HG02870 (cell line): Measurements from ENCODE around the gene ALG10B.
"Not testable (repeated sequence)": the region's sequence is repeated elsewhere in the genome, so short reads cannot be mapped to it uniquely, and the experiment has no call there.

Experiments used
- ATAC-seq: cut with Tn5 transposase; IDR thresholded peaks from one replicate; pipeline ENCODE4 v1.9.1; 2021; ENCODE audit warnings: mild to moderate bottlenecking, moderate library complexity; ENCODE audit not compliant: unreplicated experiment

The ALG10B gene, protein sequence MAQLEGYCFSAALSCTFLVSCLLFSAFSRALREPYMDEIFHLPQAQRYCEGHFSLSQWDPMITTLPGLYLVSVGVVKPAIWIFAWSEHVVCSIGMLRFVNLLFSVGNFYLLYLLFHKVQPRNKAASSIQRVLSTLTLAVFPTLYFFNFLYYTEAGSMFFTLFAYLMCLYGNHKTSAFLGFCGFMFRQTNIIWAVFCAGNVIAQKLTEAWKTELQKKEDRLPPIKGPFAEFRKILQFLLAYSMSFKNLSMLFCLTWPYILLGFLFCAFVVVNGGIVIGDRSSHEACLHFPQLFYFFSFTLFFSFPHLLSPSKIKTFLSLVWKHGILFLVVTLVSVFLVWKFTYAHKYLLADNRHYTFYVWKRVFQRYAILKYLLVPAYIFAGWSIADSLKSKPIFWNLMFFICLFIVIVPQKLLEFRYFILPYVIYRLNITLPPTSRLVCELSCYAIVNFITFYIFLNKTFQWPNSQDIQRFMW

DNA sequence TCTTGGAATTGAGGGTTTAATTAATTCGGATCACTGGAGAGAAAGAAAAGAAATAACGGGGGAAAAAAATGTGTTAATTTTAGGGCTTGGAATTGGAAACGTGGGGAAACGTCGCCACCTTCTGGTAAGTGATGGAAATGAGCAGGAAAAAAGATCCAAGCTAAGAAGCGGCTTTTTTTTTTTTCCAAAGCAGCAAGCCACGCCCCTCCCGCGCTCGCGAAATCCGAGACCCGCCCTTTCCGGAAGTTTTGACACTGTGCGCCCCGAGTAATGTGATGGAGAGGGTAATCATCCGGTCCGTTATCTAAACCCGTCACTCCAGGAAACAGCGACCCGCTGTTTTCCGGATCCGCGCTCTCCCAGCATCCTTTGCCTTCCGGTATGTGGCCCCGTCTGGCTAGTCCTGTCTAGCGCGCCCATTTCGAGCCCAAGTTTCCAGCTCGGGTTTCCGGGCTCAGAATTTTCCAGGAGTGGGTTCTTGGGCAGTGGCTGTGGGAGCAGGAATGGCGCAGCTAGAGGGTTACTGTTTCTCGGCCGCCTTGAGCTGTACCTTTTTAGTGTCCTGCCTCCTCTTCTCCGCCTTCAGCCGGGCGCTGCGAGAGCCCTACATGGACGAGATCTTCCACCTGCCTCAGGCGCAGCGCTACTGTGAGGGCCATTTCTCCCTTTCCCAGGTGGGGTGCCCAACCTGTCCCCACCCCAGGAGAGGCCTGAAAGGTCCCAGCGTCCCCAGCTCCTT is at the start of gene ALG10B:
Gene ALG10B, plus strand, starts transcription at position 384 of the 739 bp plus-strand sequence. Its CDS starts 120 bp downstream, at position 504.
- peak; percentile 100 for ATAC-seq

DNA sequence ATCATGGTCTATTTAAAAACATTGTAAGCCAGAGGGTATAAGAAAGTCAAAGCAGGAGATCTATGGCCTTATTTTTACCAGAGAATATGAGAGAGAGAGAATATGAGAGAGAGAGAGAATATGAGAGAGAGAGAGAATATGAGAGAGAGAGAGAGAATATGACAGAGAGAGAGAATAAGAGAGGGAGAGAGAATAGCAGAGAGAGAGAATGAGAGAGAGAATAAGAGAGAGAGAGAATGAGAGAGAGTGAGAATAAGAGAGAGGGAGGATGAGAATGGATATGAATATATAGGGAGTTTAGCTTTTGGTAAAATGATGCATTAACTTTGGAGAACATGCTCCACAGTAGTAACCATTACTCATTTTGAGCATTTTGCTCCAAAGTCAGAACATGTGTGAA is 48.0 kb upstream of the ALG10B start:
- ATAC-seq = no peak

DNA sequence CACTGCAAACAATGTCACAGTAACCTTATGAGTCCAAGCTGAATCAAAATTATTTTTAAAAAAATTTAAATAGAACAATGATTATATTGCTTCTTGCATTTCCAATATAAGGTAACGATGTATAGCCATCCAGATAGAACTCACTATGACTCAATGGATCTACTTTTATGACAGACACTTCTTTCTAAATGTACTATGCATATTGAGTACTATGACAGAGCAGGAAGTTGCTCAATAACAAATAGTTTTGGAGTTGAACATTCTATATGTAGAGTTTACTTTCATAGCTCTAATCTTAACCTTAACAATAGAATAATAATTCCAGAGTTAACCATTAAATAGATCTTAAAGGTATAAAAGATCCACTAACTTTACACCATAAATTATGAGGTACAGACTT is 46.7 kb upstream of the ALG10B start:
- ATAC-seq = no peak

DNA sequence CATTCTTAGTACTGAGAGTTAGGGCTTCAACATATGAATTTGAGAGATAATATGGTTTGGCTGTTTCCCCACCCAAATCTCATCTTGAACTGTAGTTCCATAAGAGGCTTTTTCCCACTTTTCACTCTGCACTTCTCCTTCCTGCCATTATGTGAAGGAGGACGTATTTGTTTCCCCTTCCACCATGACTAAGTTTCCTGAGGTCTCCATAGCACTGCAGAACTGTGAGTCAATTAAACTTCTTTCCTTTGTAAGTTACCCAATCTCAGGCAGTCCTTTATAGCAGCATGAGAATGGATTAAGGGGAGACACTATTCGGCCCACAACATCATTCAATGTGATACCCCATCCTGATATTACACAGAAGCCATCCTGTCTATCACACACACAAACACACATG is 36.8 kb upstream of the ALG10B start:
- no peak for ATAC-seq

DNA sequence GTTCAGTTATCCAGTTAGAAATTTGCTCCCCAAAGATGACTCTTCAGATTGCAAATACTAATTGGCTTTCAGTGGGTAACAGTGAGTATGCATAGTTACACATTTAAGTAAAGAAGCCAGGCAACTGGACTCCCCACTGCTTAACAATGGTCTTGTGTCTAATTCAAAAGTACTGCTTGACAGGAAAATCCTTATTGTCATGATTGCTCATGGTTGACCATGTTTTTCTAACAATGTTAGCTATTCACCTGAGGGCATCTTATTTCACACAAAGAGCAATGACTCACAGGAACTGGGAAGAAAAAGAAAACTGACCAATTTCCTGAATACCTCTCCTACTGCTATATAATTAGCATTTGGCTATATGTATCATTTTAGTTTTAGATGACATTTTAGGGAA is 33.7 kb upstream of the ALG10B start:
- no peak for ATAC-seq

DNA sequence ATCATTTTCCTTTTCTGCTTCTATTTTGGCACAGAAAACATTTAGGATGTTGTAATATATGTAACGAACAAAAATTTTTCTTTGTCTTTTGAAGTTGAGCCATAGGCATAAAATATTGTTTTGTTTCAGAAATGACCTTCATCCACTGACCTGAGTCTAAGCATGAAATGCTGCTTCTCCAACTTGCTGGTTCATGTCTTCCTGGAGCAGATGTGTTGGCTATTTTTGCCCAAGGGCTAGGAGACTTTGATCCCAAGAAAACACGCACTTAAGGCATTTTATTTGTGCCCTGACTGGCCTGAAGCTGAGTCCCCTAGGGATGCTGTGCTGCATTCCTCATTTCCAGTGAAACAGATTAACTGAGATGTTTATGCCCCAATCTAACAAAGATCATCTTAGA is 27.2 kb upstream of the ALG10B start:
- ATAC-seq = no peak

DNA sequence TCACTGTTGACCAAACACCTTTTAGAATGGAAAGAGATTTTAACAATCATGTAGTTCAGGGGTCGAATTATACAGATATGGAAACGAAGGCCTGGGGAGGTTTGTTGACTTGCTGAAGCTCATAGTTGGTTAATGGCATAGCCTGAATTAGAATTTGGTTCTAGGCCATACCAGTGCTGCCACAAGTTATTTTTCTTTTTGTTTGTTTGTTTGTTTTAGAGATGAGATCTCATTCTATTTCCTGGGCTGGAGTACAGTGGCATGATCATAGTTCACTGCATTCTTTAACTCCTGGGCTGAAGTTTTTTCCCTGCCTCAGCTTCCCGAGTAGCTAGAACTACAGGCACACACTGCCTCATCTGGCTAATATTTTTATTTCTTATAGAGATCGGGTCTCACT is 25.4 kb upstream of the ALG10B start:
- ATAC-seq = no peak

DNA sequence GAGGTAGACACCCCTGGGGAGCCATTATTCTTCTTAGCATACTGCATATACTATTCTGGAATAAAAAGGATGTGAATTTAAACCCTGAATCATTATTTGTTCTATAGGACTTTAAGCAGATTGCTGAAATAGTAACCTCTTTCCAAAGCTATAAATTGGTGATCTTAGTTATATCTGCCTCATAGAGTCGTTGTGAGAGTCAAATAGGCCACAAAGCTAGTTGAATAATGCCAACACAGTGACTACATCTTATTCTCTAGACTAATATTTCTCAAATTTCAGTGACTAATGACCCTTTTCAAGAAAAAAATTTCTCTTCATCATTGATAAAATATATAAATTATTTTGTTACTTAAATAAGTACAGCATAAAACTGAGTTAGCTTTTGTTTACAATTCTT is 13.6 kb upstream of the ALG10B start:
- not testable (repeated sequence) for ATAC-seq

DNA sequence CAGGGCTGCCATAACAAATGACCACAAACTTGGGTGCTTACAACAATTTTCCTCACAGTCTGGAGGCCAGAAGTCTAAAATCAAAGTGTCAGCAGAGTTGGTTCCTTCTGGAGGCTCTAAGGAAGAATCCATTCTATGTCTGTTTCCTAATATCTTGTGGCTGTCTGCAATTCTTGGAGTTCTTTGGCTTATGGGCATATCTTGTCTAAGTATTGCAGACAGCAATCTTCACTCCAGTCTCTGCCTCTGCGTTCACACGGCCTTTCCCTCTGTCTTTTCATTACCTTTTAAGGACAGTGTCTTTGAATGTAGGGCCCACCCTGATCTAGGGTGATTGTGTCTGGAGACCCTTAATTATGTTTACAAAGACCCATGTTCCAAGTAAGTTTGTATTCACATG is 5.4 kb downstream of the ALG10B start:
- ATAC-seq = not testable (repeated sequence)

DNA sequence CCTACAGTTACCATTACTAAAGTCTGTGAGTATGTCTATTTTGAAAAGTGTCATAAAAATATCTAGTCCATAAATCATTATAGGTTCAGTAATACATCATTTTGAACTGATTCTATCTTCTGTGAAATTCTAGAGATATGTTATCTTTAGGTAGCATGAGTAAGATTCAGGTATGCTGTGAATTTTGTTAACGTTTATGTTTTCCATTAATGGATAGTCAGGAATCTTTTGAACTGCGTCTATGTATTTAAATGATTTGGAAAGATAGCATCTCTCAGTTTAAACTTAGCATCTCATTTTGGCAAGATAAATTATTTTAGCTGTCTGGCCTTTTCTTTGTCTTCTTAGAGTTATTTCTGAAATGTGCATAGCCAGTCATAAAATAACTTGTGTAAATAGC is 8.3 kb downstream of the ALG10B start:
- ATAC-seq = no peak

DNA sequence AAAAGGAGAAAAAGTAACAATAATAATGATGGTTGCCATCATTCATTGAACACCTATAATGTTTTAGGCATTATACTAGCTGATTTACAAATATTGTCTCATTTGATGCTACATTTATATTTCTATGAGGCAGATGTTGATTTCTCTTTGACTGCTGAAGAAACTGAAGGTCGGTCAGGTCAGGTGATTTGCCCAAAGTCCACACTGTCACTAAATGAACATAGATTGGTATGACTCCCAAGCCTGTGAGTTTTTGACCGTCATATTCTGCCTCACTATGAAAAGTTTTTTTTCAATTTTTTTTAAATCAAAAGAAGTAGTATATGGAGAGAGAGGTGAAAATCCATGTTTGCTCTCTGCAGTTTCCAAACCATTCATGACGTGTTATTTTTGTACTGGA is 10.8 kb downstream of the ALG10B start:
- ATAC-seq = no peak

DNA sequence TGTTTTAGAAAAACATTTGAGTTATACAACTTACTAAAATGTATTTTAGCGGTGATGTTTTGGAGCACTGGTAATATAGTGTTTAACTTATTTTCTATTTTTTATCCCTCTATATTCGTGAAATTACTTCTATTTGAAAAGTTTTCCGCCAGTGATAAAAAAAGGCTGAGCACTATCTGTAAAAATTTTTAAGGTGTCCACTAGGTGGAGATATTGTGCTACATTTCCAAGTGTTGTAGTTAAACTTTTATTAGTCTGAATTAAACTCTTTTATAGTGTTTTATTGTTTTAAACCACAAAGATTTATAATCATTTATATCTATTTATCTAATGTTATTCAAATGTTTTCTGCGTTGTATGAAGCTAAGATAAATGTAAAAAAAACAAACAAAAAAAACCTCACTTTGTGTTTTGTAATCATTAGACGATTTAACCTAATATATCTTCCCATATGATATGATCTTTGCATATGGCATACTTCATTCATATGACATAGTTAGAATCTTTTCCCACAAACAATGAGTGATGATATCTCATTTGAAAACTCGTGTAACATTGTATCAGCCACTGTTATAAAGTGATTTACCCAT is 11.8 kb downstream of the ALG10B start:
- peak; percentile 75 for ATAC-seq

DNA sequence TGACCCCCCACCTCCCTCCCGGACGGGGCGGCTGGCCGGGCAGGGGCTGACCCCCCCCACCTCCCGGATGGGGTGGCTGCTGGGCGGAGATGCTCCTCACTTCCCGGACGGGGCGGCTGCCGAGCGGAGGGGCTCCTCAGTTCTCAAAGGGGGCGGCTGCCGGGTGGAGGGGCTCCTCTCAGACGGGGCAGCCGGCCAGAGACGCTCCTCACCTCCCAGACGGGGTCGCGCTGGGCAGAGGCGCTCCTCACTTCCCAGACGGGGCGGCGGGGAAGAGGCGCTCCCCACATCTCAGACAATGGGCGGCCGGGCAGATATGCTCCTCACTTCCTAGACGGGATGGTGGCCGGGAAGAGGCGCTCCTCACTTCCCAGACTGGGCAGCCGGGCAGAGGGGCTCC is 13.8 kb downstream of the ALG10B start:
- not testable (repeated sequence) for ATAC-seq

DNA sequence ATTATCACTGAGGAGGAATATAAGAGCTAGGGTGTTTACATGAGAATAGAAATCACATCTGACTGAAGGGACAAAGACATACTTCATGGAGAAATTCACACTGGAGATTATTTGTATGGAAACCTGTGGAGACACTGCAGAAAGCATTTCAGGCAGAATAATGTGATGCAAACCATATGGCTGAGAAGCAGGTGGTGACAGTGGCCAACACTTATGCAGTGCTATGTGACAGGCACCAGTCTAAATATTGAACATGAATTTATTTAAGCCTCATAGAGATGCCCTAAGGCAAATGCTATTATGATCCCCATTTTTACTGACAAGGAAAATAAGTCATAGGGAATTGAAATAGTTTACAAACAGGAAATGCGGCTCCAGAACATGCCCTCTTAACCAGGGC is 16.2 kb downstream of the ALG10B start:
- ATAC-seq = no peak

DNA sequence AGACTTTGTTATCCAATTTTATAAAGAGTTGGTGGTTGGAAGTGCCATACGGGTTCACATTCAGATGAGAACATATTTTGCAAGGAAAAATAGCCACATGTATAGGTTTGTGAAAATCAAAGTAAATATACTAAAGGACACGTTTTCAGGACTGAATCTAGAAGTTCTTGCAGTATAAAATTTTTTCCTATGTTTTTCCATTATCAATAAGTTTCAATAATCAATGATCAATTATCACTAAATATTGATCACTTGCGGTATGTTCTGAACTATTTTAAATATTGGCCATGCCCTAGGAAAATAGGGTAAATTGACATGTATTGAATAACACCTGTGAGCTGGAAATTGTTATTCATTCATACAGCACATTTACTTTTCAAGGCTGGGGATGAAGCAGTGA is 25.9 kb downstream of the ALG10B start:
- no peak for ATAC-seq

DNA sequence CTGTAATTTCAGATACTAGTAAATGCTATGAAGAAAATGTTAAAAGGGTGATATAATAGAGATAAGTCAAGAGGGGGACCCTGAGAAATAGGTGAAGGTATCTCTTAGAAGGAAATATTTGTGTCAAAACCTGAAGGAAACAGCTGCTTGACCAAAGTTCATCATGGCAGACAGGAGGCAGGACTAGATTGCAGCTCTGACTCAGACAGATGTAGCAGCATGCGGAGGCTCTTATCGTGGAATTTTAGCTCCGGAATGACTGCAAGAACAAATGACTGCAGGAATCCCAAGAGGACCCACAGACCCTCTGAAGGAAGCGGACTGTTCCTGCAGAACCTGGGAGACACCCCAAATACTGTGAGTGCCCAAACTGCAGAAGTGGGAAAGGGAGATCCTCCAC is 26.7 kb downstream of the ALG10B start:
- not testable (repeated sequence) for ATAC-seq

DNA sequence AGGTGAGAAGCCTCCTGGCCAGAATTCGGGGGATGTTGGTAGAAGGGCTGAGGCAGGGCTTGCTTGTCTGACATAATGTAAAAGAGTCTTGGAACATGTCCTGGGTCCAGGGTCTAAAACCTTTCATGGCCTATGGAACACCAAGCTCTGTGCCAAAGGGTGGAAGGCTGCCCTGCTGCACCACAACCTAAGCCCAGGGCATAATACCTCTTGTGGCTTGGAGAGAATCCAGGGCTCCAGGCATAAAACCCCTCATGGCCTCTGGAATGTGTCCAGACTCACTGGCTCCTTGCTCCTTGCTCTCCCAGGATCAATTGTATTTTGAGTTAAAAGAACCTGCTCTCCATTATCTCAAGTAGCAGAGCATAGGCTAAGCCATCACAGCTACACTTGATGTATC is 27.3 kb downstream of the ALG10B start:
- not testable (repeated sequence) for ATAC-seq

DNA sequence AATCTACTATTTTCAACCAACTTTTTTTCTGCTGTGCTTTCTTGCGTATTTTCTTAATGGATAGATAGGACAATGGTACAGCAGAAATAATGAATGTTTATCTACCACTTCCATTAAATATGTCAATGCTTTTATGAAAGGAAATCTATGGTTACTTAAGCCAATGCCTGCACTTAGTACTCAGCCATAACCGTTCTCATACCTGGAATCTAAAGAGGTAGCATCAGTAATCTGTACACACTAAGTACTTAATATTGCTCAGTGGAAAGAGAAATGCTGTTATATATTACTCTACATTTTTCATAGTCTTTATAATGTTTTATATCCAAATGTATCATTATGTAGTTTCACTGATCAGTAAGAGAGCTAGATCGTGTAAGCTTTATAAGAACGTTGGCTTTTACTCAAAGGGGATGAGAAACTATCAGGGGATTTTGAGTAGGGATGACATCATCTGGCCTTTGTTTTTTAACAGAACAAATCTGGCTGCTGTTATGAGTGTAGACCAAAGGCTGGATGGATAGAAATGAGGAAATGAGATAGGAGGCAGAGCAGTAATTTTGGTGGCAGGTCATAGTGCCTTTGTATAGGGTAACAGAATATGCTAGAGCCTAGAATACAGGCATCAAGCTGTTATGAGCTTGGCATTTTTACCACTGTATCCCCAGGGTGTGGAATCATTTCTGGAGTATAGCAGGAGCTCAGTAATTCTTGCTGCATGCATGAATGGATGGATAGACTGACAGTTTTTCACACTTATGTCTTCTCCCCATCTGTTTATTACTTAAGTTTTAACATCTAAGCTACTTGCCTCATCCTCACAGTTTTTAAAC is 34.0 kb downstream of the ALG10B start:
- ATAC-seq = peak; percentile 99

DNA sequence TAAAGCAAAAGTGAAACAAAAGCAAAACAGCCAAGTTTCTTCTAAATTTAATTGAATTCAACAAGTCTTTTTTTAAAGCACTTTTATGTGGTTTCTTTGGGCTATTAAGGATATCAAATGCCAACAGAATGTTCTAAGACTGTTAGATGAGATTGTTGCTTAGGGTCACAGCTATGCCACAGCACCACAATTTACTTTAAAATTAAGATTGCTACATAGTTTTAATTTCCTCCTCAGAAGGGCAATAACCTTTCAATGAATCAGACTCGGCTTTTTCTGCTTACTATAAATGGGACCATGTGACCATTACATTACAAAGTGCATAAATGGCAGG is 34.6 kb downstream of the ALG10B start:
- ATAC-seq = not testable (repeated sequence)

DNA sequence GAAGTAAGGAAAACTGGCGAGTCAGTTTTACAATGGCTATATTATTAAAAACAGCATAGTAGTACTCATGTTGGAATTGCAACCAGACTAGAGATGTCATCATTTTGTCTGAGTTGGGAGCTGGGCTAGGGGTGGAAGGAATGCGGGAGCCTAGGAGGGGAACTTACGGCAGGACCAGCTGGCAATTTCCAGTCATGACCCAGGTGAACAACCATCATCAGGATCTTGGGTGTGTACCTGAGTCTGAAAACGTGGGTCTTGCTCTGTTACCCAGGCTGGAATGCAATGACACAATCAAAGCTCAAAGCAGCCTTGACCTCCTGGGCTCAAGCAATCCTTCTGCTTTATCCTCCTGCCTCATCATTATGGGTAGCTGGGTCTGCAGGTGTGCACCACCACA is 50.9 kb downstream of the ALG10B start:
- no peak for ATAC-seq

DNA sequence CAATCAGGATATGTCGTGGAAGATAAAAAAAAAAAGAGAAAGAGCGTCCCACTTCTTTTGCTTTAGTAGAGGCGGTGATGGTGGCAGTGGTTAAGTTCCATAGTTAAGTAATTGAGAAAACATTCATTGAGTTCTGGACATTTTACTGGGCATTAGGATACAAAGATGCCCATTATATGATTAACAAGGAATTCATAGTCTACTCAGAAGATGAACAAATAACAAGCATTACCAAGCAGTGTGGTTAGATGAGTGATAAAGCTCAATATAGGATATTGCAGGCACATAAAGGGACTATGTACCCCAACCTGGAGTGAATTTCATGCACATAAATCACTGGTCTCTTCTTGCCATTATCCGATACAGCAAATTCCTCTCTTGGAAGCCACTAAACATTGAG is 53.7 kb downstream of the ALG10B start:
- no peak for ATAC-seq
